ENCODE data around the gene PNMA8A. TPM values are rescaled to one million over a fixed set of nuclear protein-coding genes. Genes with fewer than 3 reads are reported as not detected.

Gene PNMA8A
- total and polyA plus RNA-seq, 2 of the 13 experiments (the other 11 are each of a cell fraction or from before 2014, with no cell fraction given): 0.13 to 0.51 TPM

GRCh38 chr19:46423188-46423587, 48.2 kb downstream of the PNMA8A start:
- H2AFZ ChIP-seq (ENCODE audit: low read length): no peak overlapping the region
- H3K36me3 ChIP-seq (replicated peaks in 1 of 2; ENCODE audit: control insufficient read depth in 1 of 2, insufficient read depth in 2 of 2, low read length in 2 of 2): no peaks in the 10 kb centered on the region
- H3K27me3 ChIP-seq (ENCODE audit: control insufficient read depth in 1 of 2, insufficient read depth in 2 of 2, low read length in 2 of 2): peaks cover 0 to 7% of the 10 kb centered on the region in 2 experiments; a peak in 1 of 5 replicates
- WGBS (ENCODE audit: low lambda C conversion rate): 37% methylated on average over 5 of the region's 5 CpGs
- in situ Hi-C loops (cut with HindIII; ENCODE audit: extremely low pct_ligation_motif_present, low pct_unique_long_range_greater_than_20kb) (no loop called here), intact Hi-C loops (cut with micrococcal nuclease; ENCODE audit: unreplicated experiment) (no loop called here)
- H4K20me1 ChIP-seq (ENCODE audit: insufficient read depth, low read length): no peaks in the 10 kb centered on the region
- H3K4me3 ChIP-seq (replicated peaks in 1 of 3; ENCODE audit: insufficient read depth in 1 of 3, low read depth in 2 of 3, low read length in 3 of 3): no peak overlapping the region
- ChIA-PET POLR2A (no interaction called here), CTCF (ENCODE audit: low intra/inter-chr PET ratio, low total read pairs) (no interaction called here)
- H3K27ac ChIP-seq (ENCODE audit: extremely low read length, insufficient read depth, low read length): no peak overlapping the region
- no peaks in the 10 kb centered on the region for H3K79me2 ChIP-seq (ENCODE audit: insufficient read depth, low read length)
- ATAC-seq (no peak), DNase-seq (ENCODE audit: low spot score) (no peak), FAIRE-seq (no peak)
- no peaks in the 10 kb centered on the region for H3K9me3 ChIP-seq (ENCODE audit: low read length)
- BruUV-seq (replicated peaks): no TSS peak
- no peak overlapping the region for H3K4me2 ChIP-seq (ENCODE audit: low read depth, low read length)
- H3K4me1 ChIP-seq (ENCODE audit: insufficient read depth, low read length): peaks cover 16% of the 10 kb centered on the region
- H3K9ac ChIP-seq (ENCODE audit: insufficient read depth, low read depth, low read length): no peak overlapping the region
- TF ChIP-seq STAG1 (CRISPR knock-in tag; IDR thresholded peaks at IDR 0.05) (no peak), SRY (CRISPR knock-in tag; IDR thresholded peaks at IDR 0.05) (no peak), IRX3 (CRISPR knock-in tag; IDR thresholded peaks at IDR 0.05; ENCODE audit: borderline replicate concordance, low read depth) (no peak), CEBPZ (IDR thresholded peaks at IDR 0.05; ENCODE audit: low read length) (no peak), ZNF614 (CRISPR knock-in tag; IDR thresholded peaks at IDR 0.05; ENCODE audit: borderline replicate concordance) (no peak), ETV5 (CRISPR knock-in tag; IDR thresholded peaks at IDR 0.05; ENCODE audit: borderline replicate concordance) (no peak)

All from HepG2 (cell line).